Measurements from ENCODE around the gene SSR1. TPM values are rescaled to one million over a fixed set of nuclear protein-coding genes. Genes with fewer than 3 reads are reported as not detected.

The SSR1 gene
- total and polyA plus RNA-seq, 2 donors (not counting 1 experiment from before 2014, with no cell fraction given) = 65.6 to 237 TPM

DNA sequence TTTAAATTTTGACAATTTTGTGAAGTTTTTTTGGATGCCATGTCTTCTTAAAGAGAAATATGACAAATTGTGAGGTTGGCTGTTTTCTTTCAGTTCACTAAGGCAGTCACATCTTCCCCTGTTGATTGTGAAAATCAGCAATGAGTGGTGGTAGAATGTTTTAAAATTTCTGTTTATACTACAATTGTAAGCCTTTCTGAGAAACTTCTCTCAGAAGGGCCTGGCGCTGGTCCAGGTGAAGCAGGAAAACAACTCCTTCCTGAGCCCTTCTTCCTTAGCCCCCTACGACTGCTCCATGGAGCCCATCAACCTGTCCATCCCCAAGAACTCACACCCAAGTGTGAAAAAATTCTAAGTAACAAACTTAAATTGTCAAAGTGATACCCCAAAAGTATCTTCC, 80.6 kb downstream of the SSR1 start:
- no peak overlapping the region for H2AFZ ChIP-seq (ENCODE audit: low read length)
- no peak overlapping the region for H3K4me2 ChIP-seq (ENCODE audit: extremely low read depth, insufficient read depth, low read length)
- no peaks in the 10 kb centered on the region for H3K79me2 ChIP-seq (ENCODE audit: control insufficient read depth, insufficient read depth, low read length)
- no peaks in the 10 kb centered on the region for H3K4me1 ChIP-seq (ENCODE audit: control insufficient read depth, extremely low read depth, insufficient read depth, low read length)
- TF ChIP-seq, protein P1, sequence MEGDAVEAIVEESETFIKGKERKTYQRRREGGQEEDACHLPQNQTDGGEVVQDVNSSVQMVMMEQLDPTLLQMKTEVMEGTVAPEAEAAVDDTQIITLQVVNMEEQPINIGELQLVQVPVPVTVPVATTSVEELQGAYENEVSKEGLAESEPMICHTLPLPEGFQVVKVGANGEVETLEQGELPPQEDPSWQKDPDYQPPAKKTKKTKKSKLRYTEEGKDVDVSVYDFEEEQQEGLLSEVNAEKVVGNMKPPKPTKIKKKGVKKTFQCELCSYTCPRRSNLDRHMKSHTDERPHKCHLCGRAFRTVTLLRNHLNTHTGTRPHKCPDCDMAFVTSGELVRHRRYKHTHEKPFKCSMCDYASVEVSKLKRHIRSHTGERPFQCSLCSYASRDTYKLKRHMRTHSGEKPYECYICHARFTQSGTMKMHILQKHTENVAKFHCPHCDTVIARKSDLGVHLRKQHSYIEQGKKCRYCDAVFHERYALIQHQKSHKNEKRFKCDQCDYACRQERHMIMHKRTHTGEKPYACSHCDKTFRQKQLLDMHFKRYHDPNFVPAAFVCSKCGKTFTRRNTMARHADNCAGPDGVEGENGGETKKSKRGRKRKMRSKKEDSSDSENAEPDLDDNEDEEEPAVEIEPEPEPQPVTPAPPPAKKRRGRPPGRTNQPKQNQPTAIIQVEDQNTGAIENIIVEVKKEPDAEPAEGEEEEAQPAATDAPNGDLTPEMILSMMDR (conservative IDR thresholded peaks at IDR 0.05 in 1 of 2, IDR thresholded peaks at IDR 0.05 in 1 of 2; ENCODE audit: low read depth in 1 of 2, low read length in 2 of 2) = no peak
- no peak for TF ChIP-seq EZH2 (IDR thresholded peaks at IDR 0.05; ENCODE audit: low read length, missing control alignments)
- DNase-seq (ENCODE audit: low read depth in 2 of 2) = peak in 1 of 2 donors; percentile 22
- peaks cover 28% of the 10 kb centered on the region for H3K36me3 ChIP-seq (ENCODE audit: control insufficient read depth, insufficient read depth, low read length)
- H4K20me1 ChIP-seq (ENCODE audit: control insufficient read depth, extremely low read depth, insufficient read depth, low read length) = no peaks in the 10 kb centered on the region
- H3K9ac ChIP-seq (ENCODE audit: insufficient read depth, low read length) = no peak overlapping the region
- H3K4me3 ChIP-seq (replicated peaks in 1 of 4; ENCODE audit: control extremely low read depth in 1 of 4, insufficient read depth in 1 of 4, low read depth in 3 of 4, low read length in 4 of 4) = no peak overlapping the region
- H3K27ac ChIP-seq (ENCODE audit: insufficient read depth, low read length) = no peak overlapping the region
- H3K9me3 ChIP-seq (ENCODE audit: control insufficient read depth, insufficient read depth, low read depth, low read length) = no peaks in the 10 kb centered on the region
- H3K27me3 ChIP-seq (ENCODE audit: control insufficient read depth, insufficient read depth, low read length) = no peaks in the 10 kb centered on the region

DNA sequence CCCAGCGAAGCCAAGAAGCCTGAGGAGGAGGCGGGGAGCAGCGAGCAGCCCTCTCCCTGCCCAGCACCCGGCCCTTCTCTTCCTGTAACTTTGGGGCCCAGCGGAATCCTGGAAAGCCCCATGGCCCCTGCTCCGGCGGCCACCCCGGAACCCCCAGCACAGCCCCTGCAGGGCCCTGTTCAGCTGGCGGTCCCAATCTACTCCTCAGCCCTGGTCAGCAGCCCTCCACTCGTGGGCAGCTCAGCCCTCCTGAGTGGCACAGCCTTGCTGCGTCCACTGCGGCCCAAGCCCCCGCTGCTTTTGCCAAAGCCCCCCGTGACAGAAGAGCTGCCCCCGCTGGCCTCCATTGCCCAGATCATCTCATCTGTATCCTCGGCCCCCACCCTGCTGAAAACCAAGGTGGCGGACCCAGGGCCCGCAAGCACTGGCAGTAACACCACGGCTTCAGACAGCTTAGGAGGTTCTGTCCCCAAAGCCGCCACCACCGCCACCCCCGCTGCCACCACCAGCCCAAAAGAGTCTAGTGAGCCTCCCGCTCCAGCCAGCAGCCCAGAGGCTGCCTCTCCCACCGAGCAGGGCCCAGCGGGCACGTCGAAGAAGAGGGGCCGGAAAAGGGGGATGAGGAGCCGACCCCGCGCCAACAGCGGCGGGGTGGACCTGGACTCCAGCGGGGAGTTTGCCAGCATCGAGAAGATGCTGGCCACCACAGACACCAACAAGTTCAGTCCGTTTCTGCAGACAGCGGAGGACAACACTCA, 81.9 kb downstream of the SSR1 start:
- H3K27ac ChIP-seq (ENCODE audit: insufficient read depth, low read length) = no peak overlapping the region
- no peak overlapping the region for H2AFZ ChIP-seq (ENCODE audit: low read length)
- H3K4me2 ChIP-seq (ENCODE audit: extremely low read depth, insufficient read depth, low read length) = no peak overlapping the region
- H3K9ac ChIP-seq (ENCODE audit: insufficient read depth, low read length) = no peak overlapping the region
- no peaks in the 10 kb centered on the region for H4K20me1 ChIP-seq (ENCODE audit: control insufficient read depth, extremely low read depth, insufficient read depth, low read length)
- TF ChIP-seq EZH2 (IDR thresholded peaks at IDR 0.05; ENCODE audit: low read length, missing control alignments) = no peak
- TF ChIP-seq, protein P1 (conservative IDR thresholded peaks at IDR 0.05 in 1 of 2, IDR thresholded peaks at IDR 0.05 in 1 of 2; ENCODE audit: low read depth in 1 of 2, low read length in 2 of 2) = no peak
- no peaks in the 10 kb centered on the region for H3K79me2 ChIP-seq (ENCODE audit: control insufficient read depth, insufficient read depth, low read length)
- no peaks in the 10 kb centered on the region for H3K4me1 ChIP-seq (ENCODE audit: control insufficient read depth, extremely low read depth, insufficient read depth, low read length)
- H3K36me3 ChIP-seq (ENCODE audit: control insufficient read depth, insufficient read depth, low read length) = peaks cover 33% of the 10 kb centered on the region
- no peak overlapping the region for H3K4me3 ChIP-seq (replicated peaks in 1 of 4; ENCODE audit: control extremely low read depth in 1 of 4, insufficient read depth in 1 of 4, low read depth in 3 of 4, low read length in 4 of 4)
- no peak for DNase-seq (ENCODE audit: low read depth in 2 of 2)
- no peaks in the 10 kb centered on the region for H3K9me3 ChIP-seq (ENCODE audit: control insufficient read depth, insufficient read depth, low read depth, low read length)
- H3K27me3 ChIP-seq (ENCODE audit: control insufficient read depth, insufficient read depth, low read length) = no peaks in the 10 kb centered on the region

DNA sequence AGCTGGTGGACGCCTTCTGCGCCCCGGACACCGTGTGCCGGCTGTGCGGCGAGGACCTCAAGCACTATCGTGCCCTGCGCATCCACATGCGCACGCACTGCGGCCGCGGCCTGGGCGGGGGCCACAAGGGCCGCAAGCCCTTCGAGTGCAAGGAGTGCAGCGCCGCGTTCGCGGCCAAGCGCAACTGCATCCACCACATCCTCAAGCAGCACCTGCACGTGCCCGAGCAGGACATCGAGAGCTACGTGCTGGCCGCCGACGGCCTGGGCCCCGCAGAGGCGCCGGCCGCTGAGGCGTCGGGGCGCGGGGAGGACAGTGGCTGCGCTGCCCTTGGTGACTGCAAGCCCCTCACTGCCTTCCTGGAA, 82.7 kb downstream of the SSR1 start:
- Histone ChIP-seq H4K20me1 (ENCODE audit: control insufficient read depth, extremely low read depth, insufficient read depth, low read length) (no peaks in the 10 kb centered on the region), H3K9me3 (ENCODE audit: control insufficient read depth, insufficient read depth, low read depth, low read length) (no peaks in the 10 kb centered on the region), H3K36me3 (ENCODE audit: control insufficient read depth, insufficient read depth, low read length) (peaks cover 35% of the 10 kb centered on the region), H2AFZ (ENCODE audit: low read length) (no peak overlapping the region), H3K27me3 (ENCODE audit: control insufficient read depth, insufficient read depth, low read length) (no peaks in the 10 kb centered on the region), H3K4me3 (replicated peaks in 1 of 4; ENCODE audit: control extremely low read depth in 1 of 4, insufficient read depth in 1 of 4, low read depth in 3 of 4, low read length in 4 of 4) (no peak overlapping the region), H3K79me2 (ENCODE audit: control insufficient read depth, insufficient read depth, low read length) (no peaks in the 10 kb centered on the region), H3K4me2 (ENCODE audit: extremely low read depth, insufficient read depth, low read length) (no peak overlapping the region), H3K9ac (ENCODE audit: insufficient read depth, low read length) (no peak overlapping the region), H3K27ac (ENCODE audit: insufficient read depth, low read length) (no peak overlapping the region), H3K4me1 (ENCODE audit: control insufficient read depth, extremely low read depth, insufficient read depth, low read length) (no peaks in the 10 kb centered on the region)
- no peak for TF ChIP-seq EZH2 (IDR thresholded peaks at IDR 0.05; ENCODE audit: low read length, missing control alignments)
- TF ChIP-seq, protein P1 (conservative IDR thresholded peaks at IDR 0.05 in 1 of 2, IDR thresholded peaks at IDR 0.05 in 1 of 2; ENCODE audit: low read depth in 1 of 2, low read length in 2 of 2) = no peak
- no peak for DNase-seq (ENCODE audit: low read depth in 2 of 2)
